Testis (tissue), 3 donors: ENCODE measurements around the gene PCCA. TPM values are rescaled to one million over a fixed set of nuclear protein-coding genes. Genes with fewer than 3 reads are reported as not detected.

Experiments
- DNase-seq: peaks from one replicate; pipeline ENCODE4 v3.0.0-alpha.2; 2019
- H3K27ac ChIP-seq, 2 donors: fragments of 200-600 bp; sonication (generic); one replicate each; pipeline ENCODE4 v1.5.1; 2019
- H3K27me3 ChIP-seq: fragments of 200-600 bp; sonication (generic); one replicate; pipeline ENCODE4 v1.5.1; 2019
- H3K36me3 ChIP-seq: fragments of 200-600 bp; sonication (generic); one replicate; pipeline ENCODE4 v1.5.1; 2017; ENCODE audit warnings: low read depth; ENCODE audit errors: missing control alignments
- H3K4me1 ChIP-seq: fragments of 200-600 bp; sonication (generic); one replicate; pipeline ENCODE4 v1.5.1; 2019
- H3K4me3 ChIP-seq, 2 donors: fragments of 200-600 bp; sonication (generic); one replicate each; pipeline ENCODE4 v1.5.1; 2017 to 2019
- H3K9me3 ChIP-seq: fragments of 200-600 bp; sonication (generic); one replicate; pipeline ENCODE4 v1.5.1; 2017
- POLR2A ChIP-seq: fragments of 450-650 bp; IDR thresholded peaks from one replicate; pipeline ENCODE4 v1.6.1; 2017; ENCODE audit warnings: antibody characterized with exemption, mild to moderate bottlenecking, moderate library complexity
- WGBS, 2 donors: methylation state at CpG; one replicate each; pipeline ENCODE4 v1.1.5; 2018; 5-methylcytosine and 5-hydroxymethylcytosine counted together
- intact Hi-C: fragments of 100-400 bp; cut with DNase I; formaldehyde crosslinking; loops from one replicate; pipeline ENCODE4 v1.15.1; 2023; ENCODE audit warnings: low total_unique reads
- polyA plus RNA-seq: library from polyadenylated mRNA; stranded (reverse); fragments of 350-450 nt; fragmentation: Illumina TruSeq; extraction: RNeasy Lipid Tissue Mini Kit (QIAGEN cat#74804); gene quantifications from one replicate; pipeline ENCODE4 v1.2.3, GENCODE V29; 2014; ENCODE audit warnings: low read depth, low replicate concordance; ENCODE audit not compliant: insufficient read depth
- total RNA-seq, 2 donors: library from RNA; depleted of rRNA; stranded (reverse); fragments of >200 nt; gene quantifications; one replicate each; pipeline ENCODE4 v1.2.3, GENCODE V29; 2016
- TF ChIP-seq, protein P1 (sequence below), 3 experiments: fragments of 450-650 bp in 2 of 3; fragments of 200-600 bp in 1 of 3; sonication (generic) in 1 of 3; IDR thresholded peaks; one replicate each; pipeline ENCODE4 v1.5.1; 2016 to 2019; ENCODE audit warnings: antibody characterized with exemption in 3 of 3, mild to moderate bottlenecking in 2 of 3, moderate library complexity in 1 of 3

The PCCA gene
- total and polyA plus RNA-seq, 3 donors from 2014 or later = 17.9 to 56.2 (median 39.2) TPM

- Histone ChIP-seq H3K27me3 (no peaks in the 10 kb centered on the region), H3K4me3 (no peak overlapping the region), H3K27ac (no peak overlapping the region), H3K4me1 (peaks cover 7% of the 10 kb centered on the region), H3K9me3 (no peaks in the 10 kb centered on the region), H3K36me3 (no peaks in the 10 kb centered on the region)
- DNase-seq = no peak
- intact Hi-C loops = no loop called here
- 88% methylated on average over 24 to 26 of the region's 27 CpGs for WGBS, 2 donors
- no peak for TF ChIP-seq POLR2A
- TF ChIP-seq, protein P1, sequence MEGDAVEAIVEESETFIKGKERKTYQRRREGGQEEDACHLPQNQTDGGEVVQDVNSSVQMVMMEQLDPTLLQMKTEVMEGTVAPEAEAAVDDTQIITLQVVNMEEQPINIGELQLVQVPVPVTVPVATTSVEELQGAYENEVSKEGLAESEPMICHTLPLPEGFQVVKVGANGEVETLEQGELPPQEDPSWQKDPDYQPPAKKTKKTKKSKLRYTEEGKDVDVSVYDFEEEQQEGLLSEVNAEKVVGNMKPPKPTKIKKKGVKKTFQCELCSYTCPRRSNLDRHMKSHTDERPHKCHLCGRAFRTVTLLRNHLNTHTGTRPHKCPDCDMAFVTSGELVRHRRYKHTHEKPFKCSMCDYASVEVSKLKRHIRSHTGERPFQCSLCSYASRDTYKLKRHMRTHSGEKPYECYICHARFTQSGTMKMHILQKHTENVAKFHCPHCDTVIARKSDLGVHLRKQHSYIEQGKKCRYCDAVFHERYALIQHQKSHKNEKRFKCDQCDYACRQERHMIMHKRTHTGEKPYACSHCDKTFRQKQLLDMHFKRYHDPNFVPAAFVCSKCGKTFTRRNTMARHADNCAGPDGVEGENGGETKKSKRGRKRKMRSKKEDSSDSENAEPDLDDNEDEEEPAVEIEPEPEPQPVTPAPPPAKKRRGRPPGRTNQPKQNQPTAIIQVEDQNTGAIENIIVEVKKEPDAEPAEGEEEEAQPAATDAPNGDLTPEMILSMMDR (IDR thresholded peaks at IDR 0.05) = no peak
Observed at GRCh38 chr13:100526318-100527000, 437.6 kb downstream of the PCCA start.

- Histone ChIP-seq H3K27me3 (no peaks in the 10 kb centered on the region), H3K27ac (no peak overlapping the region), H3K4me1 (peaks cover 7% of the 10 kb centered on the region), H3K36me3 (no peaks in the 10 kb centered on the region), H3K9me3 (no peaks in the 10 kb centered on the region), H3K4me3 (no peak overlapping the region)
- WGBS, 2 donors = 89 to 92% methylated on average over 9 of the region's 9 CpGs
- DNase-seq = no peak
- intact Hi-C loops = no loop called here
- TF ChIP-seq POLR2A = no peak
- TF ChIP-seq, protein P1 (IDR thresholded peaks at IDR 0.05) = no peak
Observed at GRCh38 chr13:100527644-100528043, 438.8 kb downstream of the PCCA start.

DNA sequence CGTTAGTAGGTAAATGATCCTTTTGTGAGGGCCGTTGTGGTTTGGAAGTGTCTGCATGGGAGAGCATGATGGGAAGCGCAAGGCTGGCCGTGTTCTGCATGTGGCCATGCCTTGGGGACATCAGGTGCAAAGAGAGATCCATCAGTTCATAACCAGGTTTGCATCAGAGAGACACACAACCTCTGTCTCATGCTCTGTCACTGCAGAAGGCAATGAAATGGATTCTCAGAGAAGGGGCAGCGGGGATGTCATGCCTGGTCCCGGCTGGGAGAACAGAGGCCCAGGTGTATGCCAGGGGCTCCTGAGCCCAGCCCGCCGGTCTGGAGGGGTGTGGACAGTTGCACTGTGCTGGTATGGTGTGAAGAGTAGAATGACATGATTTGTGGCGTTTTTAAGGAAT lies 439.5 kb downstream of the PCCA start:
- intact Hi-C loops = no loop called here
- no peaks in the 10 kb centered on the region for H3K27me3 ChIP-seq
- no peaks in the 10 kb centered on the region for H3K9me3 ChIP-seq
- H3K27ac ChIP-seq = no peak overlapping the region
- H3K4me1 ChIP-seq = peaks cover 7% of the 10 kb centered on the region
- WGBS, 2 donors = 90 to 92% methylated on average over 9 of the region's 9 CpGs
- no peak for DNase-seq
- TF ChIP-seq POLR2A = no peak
- TF ChIP-seq, protein P1 (IDR thresholded peaks at IDR 0.05) = no peak
- H3K36me3 ChIP-seq = no peaks in the 10 kb centered on the region
- no peak overlapping the region for H3K4me3 ChIP-seq

GRCh38 chr13:100528820-100529219 lies 439.9 kb downstream of the PCCA start:
- Histone ChIP-seq H3K4me1 (peaks cover 7% of the 10 kb centered on the region), H3K4me3 (no peak overlapping the region), H3K36me3 (no peaks in the 10 kb centered on the region), H3K27ac (no peak overlapping the region), H3K9me3 (no peaks in the 10 kb centered on the region), H3K27me3 (no peaks in the 10 kb centered on the region)
- no peak for TF ChIP-seq POLR2A
- TF ChIP-seq, protein P1 (IDR thresholded peaks at IDR 0.05) = no peak
- DNase-seq = no peak
- intact Hi-C loops = no loop called here
- WGBS, 2 donors = 96 to 98% methylated on average over 11 of the region's 11 CpGs
